Progenitor cell of endocrine pancreas (in vitro differentiated cells): ENCODE results near the gene TRRAP. TPM values are rescaled to one million over a fixed set of nuclear protein-coding genes. Genes with fewer than 3 reads are reported as not detected.

ENCODE experiments used
- DNase-seq: peaks from one replicate; pipeline ENCODE4 v3.0.0; 2021; ENCODE audit warnings: low spot score; ENCODE audit not compliant: unreplicated experiment
- H3K27ac Mint-ChIP-seq: 2 replicates; pipeline ENCODE4 v1.8.0; 2021; ENCODE audit warnings: mild to moderate bottlenecking, moderate library complexity, mixed read lengths
- H3K27me3 Mint-ChIP-seq: 2 replicates; pipeline ENCODE4 v1.8.0; 2021; ENCODE audit warnings: mixed read lengths
- H3K36me3 Mint-ChIP-seq: 2 replicates; pipeline ENCODE4 v1.8.0; 2022; ENCODE audit warnings: mixed read lengths; ENCODE audit not compliant: insufficient read depth
- H3K4me1 Mint-ChIP-seq: 2 replicates; pipeline ENCODE4 v1.8.0; 2021; ENCODE audit warnings: low read depth, mixed read lengths
- H3K4me3 Mint-ChIP-seq: 2 replicates; pipeline ENCODE4 v1.8.0; 2021; ENCODE audit warnings: low read depth, mild to moderate bottlenecking, moderate library complexity, mixed read lengths
- H3K9me3 Mint-ChIP-seq: 2 replicates; pipeline ENCODE4 v1.8.0; 2021; ENCODE audit warnings: low read depth, mixed read lengths
- CTCF ChIP-seq: fragments of 200-600 bp; sonication (generic); IDR thresholded peaks from one replicate; pipeline ENCODE4 v1.5.0; 2021; ENCODE audit warnings: antibody characterized with exemption, mild to moderate bottlenecking; ENCODE audit not compliant: unreplicated experiment
- total RNA-seq: library from RNA; stranded (reverse); gene quantifications from 2 replicates; pipeline ENCODE4 v1.2.1, GENCODE V29; 2021

Gene TRRAP
- total RNA-seq, 1 donor from 2014 or later = 75.8 TPM

GRCh38 chr7:98848918-98849317 lies 29.4 kb upstream of the TRRAP start:
- H3K4me3 Mint-ChIP-seq = no peak overlapping the region
- H3K36me3 Mint-ChIP-seq = no peaks in the 10 kb centered on the region
- peaks cover 2% of the 10 kb centered on the region for H3K4me1 Mint-ChIP-seq
- peaks cover 7% of the 10 kb centered on the region for H3K27me3 Mint-ChIP-seq
- no peak overlapping the region for H3K27ac Mint-ChIP-seq
- H3K9me3 Mint-ChIP-seq = peaks cover 3% of the 10 kb centered on the region
- no peak for TF ChIP-seq CTCF
- no peak for DNase-seq

DNA sequence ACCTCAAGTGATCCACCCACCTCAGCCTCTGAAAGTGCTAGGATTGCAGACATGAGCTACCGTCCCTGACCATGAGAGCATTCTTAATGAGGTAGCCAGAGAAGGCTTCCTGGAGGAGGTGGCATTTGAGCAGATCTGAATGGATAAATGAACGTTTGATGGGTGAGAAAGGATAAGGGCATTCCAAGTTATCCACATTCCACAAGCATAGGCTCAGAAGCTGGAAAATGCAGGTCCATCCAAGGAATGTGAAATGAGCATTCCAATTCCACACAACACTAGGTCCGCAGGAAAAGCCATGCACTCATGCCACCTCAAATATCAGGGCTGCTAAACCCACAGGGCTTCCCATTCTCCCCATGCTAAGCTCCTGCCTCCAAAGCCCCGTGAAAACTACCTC lies 25.5 kb upstream of the TRRAP start:
- Mint-ChIP-seq H3K27me3 (peaks cover 3% of the 10 kb centered on the region), H3K36me3 (no peaks in the 10 kb centered on the region), H3K27ac (no peak overlapping the region), H3K4me3 (no peak overlapping the region), H3K9me3 (peaks cover 3% of the 10 kb centered on the region), H3K4me1 (peaks cover 2% of the 10 kb centered on the region)
- no peak for TF ChIP-seq CTCF
- no peak for DNase-seq

DNA sequence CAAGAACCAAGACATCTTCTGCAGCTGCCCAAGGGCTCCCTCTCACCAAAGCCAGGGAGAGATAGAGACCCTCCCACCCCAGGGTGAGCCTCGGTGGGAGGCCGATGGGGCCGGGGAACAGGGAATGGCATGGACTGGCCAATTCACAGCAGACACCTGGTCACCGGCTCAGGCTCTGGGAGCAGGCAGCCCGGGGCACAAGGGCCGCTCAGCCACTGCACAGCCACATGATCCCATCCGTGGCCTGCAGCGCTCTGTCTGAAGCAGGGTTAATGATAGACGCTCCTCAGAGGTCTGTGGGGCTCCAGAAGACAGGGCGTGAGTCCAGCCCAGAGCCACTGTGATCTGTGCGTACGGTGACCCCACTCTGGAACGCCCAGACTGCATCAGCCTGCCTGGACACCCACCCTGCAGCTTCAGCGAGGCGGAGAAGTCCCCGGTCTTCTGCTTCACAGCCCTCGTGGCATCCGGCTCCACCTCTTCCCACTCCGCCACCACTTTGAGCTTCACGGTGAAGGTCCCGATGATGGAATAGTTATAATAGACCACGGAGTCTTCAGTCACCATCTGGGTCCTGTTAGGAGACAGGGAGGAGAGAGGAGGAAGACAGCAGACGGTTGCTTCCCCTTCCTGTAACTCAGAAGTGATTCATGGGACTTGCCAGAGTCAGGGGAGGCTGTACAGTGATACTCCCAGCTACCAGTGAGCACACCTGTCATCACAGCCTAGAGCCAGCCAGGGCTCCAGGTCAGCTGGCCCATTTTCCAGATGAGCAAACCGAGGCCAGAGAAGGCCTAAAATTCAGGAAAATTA lies 22.5 kb upstream of the TRRAP start:
- H3K4me1 Mint-ChIP-seq = peaks cover 2% of the 10 kb centered on the region
- no peak for DNase-seq
- peaks cover 6% of the 10 kb centered on the region for H3K27me3 Mint-ChIP-seq
- H3K36me3 Mint-ChIP-seq = no peaks in the 10 kb centered on the region
- H3K9me3 Mint-ChIP-seq = no peaks in the 10 kb centered on the region
- no peak overlapping the region for H3K27ac Mint-ChIP-seq
- no peak for TF ChIP-seq CTCF
- no peak overlapping the region for H3K4me3 Mint-ChIP-seq

GRCh38 chr7:98860071-98860470 lies 18.3 kb upstream of the TRRAP start:
- DNase-seq = no peak
- Mint-ChIP-seq H3K4me1 (no peaks in the 10 kb centered on the region), H3K27me3 (peaks cover 18% of the 10 kb centered on the region), H3K4me3 (no peak overlapping the region), H3K36me3 (no peaks in the 10 kb centered on the region), H3K9me3 (no peaks in the 10 kb centered on the region), H3K27ac (no peak overlapping the region)
- TF ChIP-seq CTCF = no peak

GRCh38 chr7:98862203-98862602 lies 16.1 kb upstream of the TRRAP start:
- no peak overlapping the region for H3K27ac Mint-ChIP-seq
- H3K4me1 Mint-ChIP-seq = peaks cover under 1% of the 10 kb centered on the region
- peaks cover 21% of the 10 kb centered on the region for H3K27me3 Mint-ChIP-seq
- no peak overlapping the region for H3K4me3 Mint-ChIP-seq
- no peaks in the 10 kb centered on the region for H3K36me3 Mint-ChIP-seq
- no peak for DNase-seq
- TF ChIP-seq CTCF = no peak
- H3K9me3 Mint-ChIP-seq = no peaks in the 10 kb centered on the region
